Activated T-cell treated with anti-CD3 and anti-CD28 coated beads for 4 hours (primary cell): ENCODE results near the gene SLC9A9.

Experiments used
- DNase-seq: peaks from one replicate; pipeline ENCODE4 v3.0.0-alpha.2; 2020

Gene SLC9A9

GRCh38 chr3:143266511-143266910, 581.8 kb downstream of the SLC9A9 start:
- DNase-seq: no peak

- no peak for DNase-seq
These were observed 582.7 kb downstream of the SLC9A9 start for GRCh38 chr3:143265501-143266070.

GRCh38 chr3:143263852-143264513, 584.3 kb downstream of the SLC9A9 start:
- no peak for DNase-seq

- no peak for DNase-seq
These were observed 586.4 kb downstream of the SLC9A9 start for GRCh38 chr3:143261848-143262247.

GRCh38 chr3:143258692-143259091, 589.6 kb downstream of the SLC9A9 start:
- DNase-seq: no peak

- no peak for DNase-seq
These were observed 591.9 kb downstream of the SLC9A9 start for GRCh38 chr3:143256416-143256815.

- no peak for DNase-seq
These were observed 592.5 kb downstream of the SLC9A9 start for GRCh38 chr3:143255739-143256138.

- DNase-seq: no peak
These were observed 595.3 kb downstream of the SLC9A9 start for GRCh38 chr3:143252931-143253330.

- DNase-seq: no peak
These were observed 599.3 kb downstream of the SLC9A9 start for GRCh38 chr3:143249014-143249413.

- no peak for DNase-seq
These were observed 601.2 kb downstream of the SLC9A9 start for GRCh38 chr3:143247073-143247472.

- no peak for DNase-seq
These were observed 602.6 kb downstream of the SLC9A9 start for GRCh38 chr3:143245692-143246091.

GRCh38 chr3:143244516-143245063, 603.7 kb downstream of the SLC9A9 start:
- no peak for DNase-seq

GRCh38 chr3:143243686-143244085, 604.6 kb downstream of the SLC9A9 start:
- no peak for DNase-seq

GRCh38 chr3:143242691-143243090, 605.6 kb downstream of the SLC9A9 start:
- DNase-seq: no peak

GRCh38 chr3:143242101-143242500, 606.2 kb downstream of the SLC9A9 start:
- no peak for DNase-seq

- no peak for DNase-seq
These were observed 606.8 kb downstream of the SLC9A9 start for GRCh38 chr3:143241481-143241951.

GRCh38 chr3:143240886-143241285, 607.4 kb downstream of the SLC9A9 start:
- no peak for DNase-seq

- no peak for DNase-seq
These were observed 609.2 kb downstream of the SLC9A9 start for GRCh38 chr3:143239031-143239430.

GRCh38 chr3:143237077-143237627, 611.1 kb downstream of the SLC9A9 start:
- no peak for DNase-seq

GRCh38 chr3:143236226-143236964, 611.9 kb downstream of the SLC9A9 start:
- no peak for DNase-seq

- no peak for DNase-seq
These were observed 612.6 kb downstream of the SLC9A9 start for GRCh38 chr3:143235614-143236204.

GRCh38 chr3:143234526-143234925, 613.7 kb downstream of the SLC9A9 start:
- no peak for DNase-seq

GRCh38 chr3:143232981-143233380, 615.3 kb downstream of the SLC9A9 start:
- DNase-seq: no peak
